K562 (cell line): Measurements from ENCODE around the gene KDM2B. TPM values are rescaled to one million over a fixed set of nuclear protein-coding genes. Genes with fewer than 3 reads are reported as not detected.

ENCODE experiments used
- ELF1 ChIP-seq: fragments of 200-800 bp; sonication (Bioruptor generic); IDR thresholded peaks from 2 replicates; pipeline ENCODE4 v1.6.1; 2016; ENCODE audit warnings: missing genetic modification characterization, missing compliant biosample characterization
- HIVEP1 ChIP-seq: fragments of 250-450 bp; sonication (Bioruptor Pico); IDR thresholded peaks from 2 replicates; pipeline ENCODE4 v1.4.0; 2020; ENCODE audit warnings: mild to moderate bottlenecking
- STAT5A ChIP-seq: IDR thresholded peaks from 2 replicates; pipeline ENCODE4 v1.6.1; 2012; ENCODE audit warnings: low read length, inconsistent platforms, borderline replicate concordance
- YY1 ChIP-seq, 3 experiments: IDR thresholded peaks; 2 replicates each; pipeline ENCODE4 v1.6.1; 2011; ENCODE audit warnings: low read length in 2 of 3, mild to moderate bottlenecking in 2 of 3, moderate library complexity in 2 of 3, borderline replicate concordance in 1 of 3, control low read depth in 1 of 3, low read depth in 1 of 3; ENCODE audit not compliant: insufficient read depth in 3 of 3, insufficient replicate concordance in 2 of 3, control insufficient read depth in 1 of 3, insufficient read length in 1 of 3; ENCODE audit errors: extremely low read depth in 1 of 3
- polyA plus RNA-seq, 8 experiments: library from polyadenylated mRNA; depleted of rRNA in 4 of 8; stranded (reverse) in 5 of 8; unstranded in 3 of 8; fragments of >200 nt; fragmentation: Nextera tagmentation in 2 of 8; fragmentation: Illumina TruSeq in 1 of 8; extraction: Ambion mirVana in 2 of 8; extraction: Trizol in 1 of 8; gene quantifications; 2 replicates each; pipeline versions ENCODE4 v1.2.1 to v1.2.3, GENCODE V29; 2011 to 2014; ENCODE audit warnings: inconsistent platforms in 1 of 8, missing spikeins in 1 of 8
- total RNA-seq, 7 experiments: library from RNA; depleted of rRNA in 6 of 7; stranded (reverse); fragments of >200 nt in 6 of 7; fragmentation: Illumina TruSeq in 2 of 7; extraction: Trizol in 2 of 7; gene quantifications; 2 replicates each; pipeline versions ENCODE4 v1.2.1 to v1.2.3, GENCODE V29; 2011 to 2021; ENCODE audit warnings: low replicate concordance in 1 of 7
- TF ChIP-seq, protein P1 (sequence below): fragments of 450-650 bp; IDR thresholded peaks from 2 replicates; pipeline ENCODE4 v1.7.1; 2018; ENCODE audit warnings: mild to moderate bottlenecking, low read depth; ENCODE audit not compliant: partially characterized antibody

The KDM2B gene
- total and polyA plus RNA-seq, 9 of the 15 experiments (the other 6 are each of a cell fraction or from before 2014, with no cell fraction given): 7.4 to 50.5 (median 22.5) TPM

DNA sequence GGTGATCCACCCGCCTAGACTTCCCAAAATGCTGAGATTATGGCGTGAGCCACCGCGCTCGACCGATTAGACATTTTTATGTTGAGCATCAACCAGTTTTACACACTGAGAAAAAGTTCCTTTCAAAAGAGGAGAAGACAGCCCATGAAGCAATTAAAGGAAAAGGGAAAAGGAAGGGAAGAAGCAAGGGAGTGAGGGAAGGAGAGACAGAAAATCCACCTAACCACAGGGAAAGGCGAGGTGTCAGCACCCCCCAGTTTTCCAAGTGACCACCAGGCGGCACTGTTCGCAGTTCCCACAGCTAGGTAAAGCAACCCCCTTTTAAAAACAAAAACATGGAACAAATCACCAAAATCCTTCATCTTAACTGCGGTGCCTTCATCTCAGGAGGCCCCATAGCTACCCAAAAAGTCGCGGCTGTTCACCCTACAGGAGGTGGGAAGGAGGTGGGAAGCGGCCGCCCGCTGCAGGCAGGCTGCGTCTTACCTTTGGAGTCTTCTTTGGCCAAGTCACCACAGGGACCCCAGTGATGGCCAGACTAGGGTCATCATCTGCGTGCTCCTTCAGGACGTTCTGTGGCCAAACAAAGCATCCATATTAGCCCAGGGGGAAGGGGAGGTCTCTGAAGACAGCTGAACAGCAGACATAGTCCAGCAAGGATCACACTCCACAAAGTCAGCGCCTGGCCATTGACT, 86.6 kb downstream of the KDM2B start (continued):
- TF ChIP-seq YY1 (IDR thresholded peaks at IDR 0.05; ENCODE audit: borderline replicate concordance in 1 of 3, control insufficient read depth in 1 of 3, extremely low read depth in 1 of 3, insufficient read depth in 3 of 3, insufficient read length in 1 of 3, insufficient replicate concordance in 2 of 3, low read depth in 1 of 3, low read length in 2 of 3): no peak
- TF ChIP-seq, protein P1, sequence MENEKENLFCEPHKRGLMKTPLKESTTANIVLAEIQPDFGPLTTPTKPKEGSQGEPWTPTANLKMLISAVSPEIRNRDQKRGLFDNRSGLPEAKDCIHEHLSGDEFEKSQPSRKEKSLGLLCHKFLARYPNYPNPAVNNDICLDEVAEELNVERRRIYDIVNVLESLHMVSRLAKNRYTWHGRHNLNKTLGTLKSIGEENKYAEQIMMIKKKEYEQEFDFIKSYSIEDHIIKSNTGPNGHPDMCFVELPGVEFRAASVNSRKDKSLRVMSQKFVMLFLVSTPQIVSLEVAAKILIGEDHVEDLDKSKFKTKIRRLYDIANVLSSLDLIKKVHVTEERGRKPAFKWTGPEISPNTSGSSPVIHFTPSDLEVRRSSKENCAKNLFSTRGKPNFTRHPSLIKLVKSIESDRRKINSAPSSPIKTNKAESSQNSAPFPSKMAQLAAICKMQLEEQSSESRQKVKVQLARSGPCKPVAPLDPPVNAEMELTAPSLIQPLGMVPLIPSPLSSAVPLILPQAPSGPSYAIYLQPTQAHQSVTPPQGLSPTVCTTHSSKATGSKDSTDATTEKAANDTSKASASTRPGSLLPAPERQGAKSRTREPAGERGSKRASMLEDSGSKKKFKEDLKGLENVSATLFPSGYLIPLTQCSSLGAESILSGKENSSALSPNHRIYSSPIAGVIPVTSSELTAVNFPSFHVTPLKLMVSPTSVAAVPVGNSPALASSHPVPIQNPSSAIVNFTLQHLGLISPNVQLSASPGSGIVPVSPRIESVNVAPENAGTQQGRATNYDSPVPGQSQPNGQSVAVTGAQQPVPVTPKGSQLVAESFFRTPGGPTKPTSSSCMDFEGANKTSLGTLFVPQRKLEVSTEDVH: no peak
- TF ChIP-seq ELF1: no peak
- no peak for TF ChIP-seq STAT5A
- TF ChIP-seq HIVEP1 (CRISPR knock-in tag): no peak
